GM12878 (cell line): ENCODE results near the gene REEP1. TPM values are rescaled to one million over a fixed set of nuclear protein-coding genes. Genes with fewer than 3 reads are reported as not detected.

Experiments
- CUX1 ChIP-seq: IDR thresholded peaks from 2 replicates; pipeline ENCODE4 v1.6.1; 2012; ENCODE audit warnings: improper control_type of control experiment, low read depth, low read length; ENCODE audit not compliant: insufficient replicate concordance
- ELK1 ChIP-seq: IDR thresholded peaks from 2 replicates; pipeline ENCODE4 v1.6.1; 2012; ENCODE audit warnings: low read depth, low read length, improper control_type of control experiment
- IKZF1 ChIP-seq: fragments of 450-650 bp; conservative IDR thresholded peaks from 2 replicates; pipeline ENCODE4 v1.6.1; 2017; ENCODE audit warnings: antibody characterized with exemption, mild to moderate bottlenecking
- KLF5 ChIP-seq: fragments of 450-650 bp; IDR thresholded peaks from 2 replicates; pipeline ENCODE4 v1.6.1; 2014; ENCODE audit warnings: mild to moderate bottlenecking; ENCODE audit not compliant: partially characterized antibody
- MYC ChIP-seq: IDR thresholded peaks from 2 replicates; pipeline ENCODE4 v1.6.1; 2011; ENCODE audit warnings: mild to moderate bottlenecking, low read length, moderate library complexity, inconsistent platforms; ENCODE audit not compliant: insufficient read depth, insufficient replicate concordance, insufficient read length, severe bottlenecking
- polyA plus RNA-seq, 11 experiments: library from polyadenylated mRNA; depleted of rRNA in 4 of 11; unstranded in 6 of 11; stranded (reverse) in 5 of 11; fragments of >200 nt; fragmentation: Nextera tagmentation in 4 of 11; fragmentation: Illumina TruSeq in 1 of 11; extraction: Ambion mirVana in 4 of 11; extraction: Trizol in 1 of 11; gene quantifications; 1 replicate in 1 of 11; 2 replicates in 10 of 11; pipeline versions ENCODE4 v1.2.1 to v1.2.3, GENCODE V29; 2011 to 2016; ENCODE audit warnings: inconsistent platforms in 2 of 11, missing spikeins in 2 of 11, low read depth in 1 of 11
- total RNA-seq, 4 experiments: library from RNA; depleted of rRNA in 3 of 4; stranded (reverse); fragments of >200 nt in 3 of 4; fragmentation: Illumina TruSeq in 1 of 4; extraction: Trizol in 1 of 4; gene quantifications; 2 replicates each; pipeline versions ENCODE4 v1.2.1 to v1.2.3, GENCODE V29; 2013 to 2021

Gene REEP1
- total and polyA plus RNA-seq, 10 of the 15 experiments (the other 5 are each of a cell fraction or from before 2014, with no cell fraction given): 0.02 to 0.30 (median 0.09) TPM; not detected in 1

GRCh38 chr2:86195055-86195807, 142.2 kb downstream of the REEP1 start, which contains the start of gene IMMT (continued):
- TF ChIP-seq CUX1: no peak
- peak; percentile 78 for TF ChIP-seq ELK1
- peak; percentile 89 for TF ChIP-seq IKZF1
- peak; percentile 15 for TF ChIP-seq KLF5
- peak; percentile 58 for TF ChIP-seq MYC
